Measurements from ENCODE around the gene DIAPH1.

Gene DIAPH1

DNA sequence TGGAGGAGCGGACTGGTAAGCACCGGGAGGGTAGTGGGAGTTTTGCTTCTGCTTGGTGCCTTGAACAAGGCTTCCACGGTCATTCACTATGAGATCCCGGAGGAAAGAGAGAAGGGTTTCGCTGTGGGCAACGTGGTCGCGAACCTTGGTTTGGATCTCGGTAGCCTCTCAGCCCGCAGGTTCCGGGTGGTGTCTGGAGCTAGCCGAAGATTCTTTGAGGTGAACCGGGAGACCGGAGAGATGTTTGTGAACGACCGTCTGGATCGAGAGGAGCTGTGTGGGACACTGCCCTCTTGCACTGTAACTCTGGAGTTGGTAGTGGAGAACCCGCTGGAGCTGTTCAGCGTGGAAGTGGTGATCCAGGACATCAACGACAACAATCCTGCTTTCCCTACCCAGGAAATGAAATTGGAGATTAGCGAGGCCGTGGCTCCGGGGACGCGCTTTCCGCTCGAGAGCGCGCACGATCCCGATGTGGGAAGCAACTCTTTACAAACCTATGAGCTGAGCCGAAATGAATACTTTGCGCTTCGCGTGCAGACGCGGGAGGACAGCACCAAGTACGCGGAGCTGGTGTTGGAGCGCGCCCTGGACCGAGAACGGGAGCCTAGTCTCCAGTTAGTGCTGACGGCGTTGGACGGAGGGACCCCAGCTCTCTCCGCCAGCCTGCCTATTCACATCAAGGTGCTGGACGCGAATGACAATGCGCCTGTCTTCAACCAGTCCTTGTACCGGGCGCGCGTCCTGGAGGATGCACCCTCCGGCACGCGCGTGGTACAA is 142.5 kb downstream of the DIAPH1 start:
- DNase-seq: peak in 1 of 2 donors; percentile 12

DNA sequence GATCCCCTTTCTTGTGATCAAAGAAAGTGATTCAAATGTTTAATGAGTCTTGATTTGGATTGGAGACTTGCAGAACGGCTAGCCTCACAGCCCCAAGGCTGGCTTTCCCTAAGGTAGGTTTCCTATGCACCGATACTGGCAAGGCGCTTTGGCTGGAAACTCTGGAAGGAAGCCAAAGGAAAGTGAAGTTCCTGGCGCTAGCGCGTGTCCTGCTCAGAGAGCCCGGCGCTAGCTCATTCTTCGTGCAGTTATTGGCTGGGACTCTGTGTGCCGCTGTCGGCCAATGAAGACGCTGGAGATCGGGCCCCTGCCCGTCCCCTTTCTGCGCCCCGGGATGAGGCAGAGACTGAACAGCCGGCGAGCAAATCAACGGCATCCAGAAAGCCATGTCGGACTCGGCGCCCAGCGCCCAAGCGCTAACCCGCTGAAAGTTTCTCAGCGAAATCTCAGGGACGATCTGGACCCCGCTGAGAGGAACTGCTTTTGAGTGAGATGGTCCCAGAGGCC is 143.1 kb downstream of the DIAPH1 start, which contains the start of gene PCDHGC3:
Gene PCDHGC3 (plus strand): TSS at position 342 of the 507 bp plus-strand sequence. CDS start 151 bp downstream, at position 493.
- peak; percentile 78 to 90 for DNase-seq

DNA sequence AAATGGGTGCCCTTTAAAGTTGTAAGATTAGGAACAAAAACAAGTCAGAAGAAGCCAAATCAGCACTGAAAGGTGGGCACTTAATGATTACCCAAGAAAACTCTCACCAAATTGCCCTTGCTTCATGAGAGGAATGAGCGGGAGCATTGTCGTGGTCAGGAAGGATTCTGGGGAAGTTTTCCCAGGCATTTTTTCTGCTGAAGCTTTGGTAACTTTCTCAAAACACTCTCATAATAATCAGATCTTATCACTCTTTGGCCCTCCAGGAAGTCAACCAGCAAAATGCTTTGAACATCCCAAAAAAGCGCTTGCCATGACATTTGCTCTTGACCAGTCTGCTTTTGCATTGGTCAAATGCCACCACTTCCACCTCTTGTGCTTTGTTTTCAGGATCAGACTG is 153.4 kb downstream of the DIAPH1 start:
- DNase-seq: no peak
